Stimulated activated CD8-positive, alpha-beta memory T cell treated with anti-CD3 and anti-CD28 coated beads, Interleukin-2, amount 100 ng/mL, for 48 hours (primary cell): ENCODE measurements around the gene TRIL.

Source experiments
- DNase-seq, 2 donors: peaks; one replicate each; pipeline ENCODE4 v3.0.0-alpha.2; 2020; ENCODE audit warnings: low read depth in 2 of 2

TRIL gene

GRCh38 chr7:28983396-28984190 lies 25.5 kb upstream of the TRIL start:
- DNase-seq: no peak

- DNase-seq: no peak
Measured at GRCh38 chr7:28981161-28981465, 23.0 kb upstream of the TRIL start.

- no peak for DNase-seq
Measured at GRCh38 chr7:28980451-28981160, 22.5 kb upstream of the TRIL start.

- no peak for DNase-seq
Measured at GRCh38 chr7:28979776-28980175, 21.6 kb upstream of the TRIL start.

DNA sequence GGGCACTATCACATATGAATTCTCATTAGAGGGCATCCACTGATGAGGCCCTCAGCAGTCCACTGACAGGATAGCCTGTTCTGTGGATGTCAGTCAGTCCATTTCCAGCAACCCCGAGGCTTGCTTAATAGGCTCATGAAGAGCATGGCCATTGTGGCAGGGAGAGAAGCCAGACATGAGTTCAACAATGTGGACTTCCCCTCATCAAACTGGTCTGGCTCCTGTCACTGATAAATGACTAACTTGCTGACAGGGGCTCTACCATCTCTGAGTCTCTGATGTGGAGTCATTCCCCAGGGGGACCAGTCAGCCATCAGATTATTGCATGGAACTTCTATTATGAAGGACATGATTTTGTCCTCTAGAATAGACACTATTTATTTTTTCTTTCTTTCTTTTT lies 19.8 kb upstream of the TRIL start:
- DNase-seq: no peak

DNA sequence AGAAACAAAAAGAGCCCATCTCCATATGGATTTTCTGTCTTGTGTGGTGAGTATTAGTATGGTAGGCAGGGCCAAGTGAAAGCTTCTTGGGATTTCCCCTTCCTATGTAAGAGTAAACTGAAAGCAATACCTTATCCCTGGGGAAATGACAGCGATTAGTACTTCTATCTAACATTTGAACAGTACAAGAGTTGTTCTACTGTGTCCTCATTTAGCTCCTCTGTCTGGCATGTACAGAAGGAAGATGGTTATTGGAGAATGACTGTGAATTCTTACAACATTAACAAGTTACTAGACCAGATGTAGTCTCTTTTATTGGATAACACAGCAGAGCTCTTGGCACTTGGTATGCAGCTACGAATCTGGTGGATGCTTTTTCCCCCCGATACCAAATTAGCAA lies 17.9 kb upstream of the TRIL start:
- DNase-seq: no peak

DNA sequence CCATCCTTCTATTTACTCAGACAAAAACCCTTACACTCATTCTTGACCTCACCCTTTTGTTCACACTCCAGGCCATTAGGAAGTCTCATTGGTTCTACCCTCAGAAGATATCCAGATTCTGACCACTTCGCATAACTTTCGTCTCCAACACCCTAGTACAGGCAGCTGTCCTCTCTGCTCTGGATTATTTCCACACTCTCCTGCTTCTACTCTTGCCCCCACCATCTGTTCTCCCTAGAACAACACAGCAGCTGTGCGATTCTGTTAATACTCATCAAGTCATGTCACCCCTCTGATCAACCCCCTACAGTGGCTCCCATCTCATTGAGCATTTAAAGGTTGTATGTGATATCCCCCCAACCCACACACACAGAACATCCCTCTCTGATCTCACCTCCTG lies 15.5 kb upstream of the TRIL start:
- DNase-seq: no peak

GRCh38 chr7:28964056-28964455 lies 5.9 kb upstream of the TRIL start:
- DNase-seq: no peak

GRCh38 chr7:28961972-28962371 lies 3.8 kb upstream of the TRIL start:
- DNase-seq: no peak

GRCh38 chr7:28960071-28960840 lies 2.1 kb upstream of the TRIL start:
- no peak for DNase-seq

DNA sequence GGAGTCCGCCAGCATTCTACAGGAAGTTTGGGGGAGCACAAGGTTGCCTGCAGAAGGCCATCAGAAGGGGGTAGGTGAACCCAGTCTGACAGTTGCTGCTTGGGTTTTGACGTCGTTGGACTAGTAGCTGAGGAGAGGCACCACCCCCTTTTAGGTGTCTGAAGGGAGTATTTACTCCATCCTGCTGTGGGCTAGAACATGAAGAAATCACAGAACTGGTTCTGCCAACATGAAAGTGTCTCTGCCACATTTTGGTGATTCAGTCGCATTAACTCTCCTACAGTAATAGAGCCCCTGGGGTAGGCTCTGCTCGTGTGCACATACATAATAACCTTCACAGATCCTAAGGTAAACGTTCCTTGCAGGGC lies 834 bp upstream of the TRIL start:
- no peak for DNase-seq

DNA sequence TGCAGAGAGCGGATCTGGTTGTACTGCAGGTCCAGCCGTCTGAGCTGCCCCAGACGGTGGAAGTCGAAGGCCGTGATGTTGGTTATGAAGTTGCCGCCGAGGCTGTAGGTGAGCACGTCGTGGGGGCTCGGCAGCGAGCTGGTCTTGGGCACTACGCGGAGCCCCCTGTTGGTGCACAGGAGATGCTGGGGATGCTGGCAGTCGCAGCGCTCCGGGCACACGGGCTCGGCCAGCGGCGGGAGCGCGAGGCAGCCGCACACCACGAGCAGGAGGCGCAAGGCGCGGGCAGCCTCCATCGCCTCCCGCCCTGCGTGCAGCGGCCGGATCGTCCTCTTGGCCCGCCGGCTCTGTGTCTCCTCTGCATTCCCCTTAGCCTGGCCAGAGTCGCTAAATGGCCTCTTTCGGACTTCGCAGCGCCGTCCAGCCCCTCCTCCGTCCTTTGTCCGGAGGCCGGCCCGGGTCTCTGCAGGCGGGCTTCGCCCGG lies 337 bp downstream of the TRIL start:
- no peak for DNase-seq

DNA sequence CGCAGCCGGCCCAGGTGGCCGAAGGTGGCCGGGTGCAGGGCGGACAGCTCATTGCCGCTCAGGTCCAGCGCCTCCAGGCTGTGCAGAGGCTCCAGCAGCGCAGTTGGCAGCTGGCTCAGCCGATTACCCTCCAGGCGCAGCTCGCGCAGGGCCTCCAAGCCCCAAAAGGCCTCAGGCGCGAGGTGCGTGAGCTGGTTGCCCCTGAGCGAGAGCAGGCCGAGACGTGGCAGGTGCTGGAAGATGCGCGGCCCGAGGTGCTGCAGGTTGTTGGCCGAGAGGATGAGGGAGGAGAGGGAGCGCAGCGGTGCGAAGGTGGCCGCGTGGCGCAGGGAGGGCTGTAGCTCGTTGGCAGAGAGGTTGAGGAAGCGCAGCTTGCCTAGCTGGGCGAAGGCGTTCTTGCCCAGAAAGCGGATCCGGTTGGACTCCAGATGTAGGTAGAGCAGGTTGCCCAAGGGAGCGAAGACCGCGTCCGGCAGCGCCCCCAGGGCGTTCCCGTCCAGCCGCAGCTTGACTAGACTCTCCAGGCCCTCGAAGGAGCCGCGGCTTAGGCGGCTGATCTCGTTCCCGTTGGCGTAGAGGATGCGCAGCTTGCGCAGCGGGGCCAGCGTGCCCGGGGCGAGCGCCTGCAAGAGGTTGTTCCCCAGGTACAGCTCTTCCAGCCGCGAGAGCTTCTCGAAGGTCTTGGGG lies 923 bp downstream of the TRIL start:
- no peak for DNase-seq

DNA sequence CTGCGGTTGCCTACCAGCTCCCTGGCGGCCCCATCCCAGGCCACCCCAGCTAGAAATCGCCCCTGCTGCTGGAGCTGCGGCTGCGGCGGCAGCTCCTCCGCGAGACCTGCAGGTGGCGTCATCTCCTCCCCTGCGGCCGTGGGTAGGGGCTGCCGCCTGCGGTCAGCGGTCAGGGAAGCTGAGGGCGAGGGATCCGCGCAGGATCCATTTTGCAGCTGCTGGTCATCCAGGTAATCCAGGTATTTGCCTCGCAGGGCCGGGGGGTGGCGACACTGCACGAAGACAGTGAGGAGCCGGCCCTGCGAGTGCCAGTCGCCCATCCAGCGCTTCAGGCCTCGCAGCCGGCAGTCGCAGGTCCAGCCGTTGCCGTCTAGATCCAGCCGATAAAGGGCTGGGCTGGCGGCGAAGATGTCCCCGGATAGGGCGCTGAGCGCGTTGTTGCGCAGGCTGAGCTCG lies 1.5 kb downstream of the TRIL start:
- DNase-seq: peak; percentile 11 to 16

- DNase-seq: peak; percentile 11 to 19
Measured at GRCh38 chr7:28955718-28956607, 2.2 kb downstream of the TRIL start.

DNA sequence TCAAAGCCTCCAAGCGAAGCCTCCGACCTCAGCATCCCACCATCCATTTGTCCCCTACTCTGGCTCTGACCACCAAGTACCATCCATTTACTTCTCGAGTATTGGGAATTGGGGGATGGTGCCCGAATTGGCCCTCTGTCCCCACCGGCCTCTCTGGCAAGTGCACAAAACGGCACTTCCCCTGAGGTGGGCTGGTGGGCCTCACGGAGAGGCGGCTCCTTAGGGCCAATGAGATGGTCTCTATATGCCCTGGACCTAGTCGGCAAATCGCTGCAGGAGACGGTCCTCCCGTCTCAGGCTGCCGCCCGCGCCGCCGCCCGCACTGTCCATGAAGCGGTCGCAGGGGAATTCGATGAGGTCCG lies 2.8 kb downstream of the TRIL start:
- no peak for DNase-seq

DNA sequence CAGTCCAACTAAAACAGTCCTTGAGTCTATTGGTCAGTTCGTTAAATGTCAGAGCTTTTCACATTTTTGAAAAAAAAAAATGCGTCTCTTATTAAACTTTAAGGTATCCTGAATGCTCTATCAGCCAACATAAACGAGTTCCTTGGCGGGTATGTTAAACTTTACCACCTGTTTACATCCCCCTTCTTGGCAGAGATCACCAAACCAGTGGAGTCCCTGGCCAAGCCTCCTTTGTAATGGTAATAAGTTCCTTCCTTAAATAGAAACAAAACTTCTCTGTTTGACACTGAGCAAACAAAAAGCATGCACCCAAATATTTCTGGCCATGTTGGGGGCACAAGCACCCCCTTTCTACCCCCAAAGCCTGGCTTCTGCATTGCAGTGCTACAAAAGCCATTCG lies 3.2 kb downstream of the TRIL start:
- no peak for DNase-seq

DNA sequence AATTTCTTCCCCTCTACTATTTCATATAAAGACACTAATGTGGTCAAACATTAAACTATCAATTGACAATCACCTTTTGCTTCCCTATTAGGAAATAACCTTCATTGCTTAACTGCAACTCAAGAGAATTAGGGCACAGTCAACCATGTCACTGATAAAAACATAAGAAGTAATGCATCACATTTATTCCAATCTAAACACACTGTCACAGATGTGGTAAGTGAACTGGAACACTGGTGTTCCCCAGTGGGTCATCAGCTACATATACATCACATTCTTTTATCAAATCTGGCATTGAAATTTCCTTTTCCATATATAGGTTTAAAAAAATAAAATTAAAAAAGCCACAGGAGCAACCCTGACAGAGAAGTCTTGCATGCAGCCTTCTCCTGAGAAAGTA lies 3.7 kb downstream of the TRIL start:
- no peak for DNase-seq

- DNase-seq: no peak
Measured at GRCh38 chr7:28953633-28954032, 4.5 kb downstream of the TRIL start.

GRCh38 chr7:28942168-28942567 lies 16.0 kb downstream of the TRIL start:
- no peak for DNase-seq

- DNase-seq: no peak
Measured at GRCh38 chr7:28941633-28942032, 16.5 kb downstream of the TRIL start.
